Mammary epithelial cell (primary cell): Measurements from ENCODE around the gene TRIO.

Experiments used
- EZH2 ChIP-seq: IDR thresholded peaks from 2 replicates; pipeline ENCODE4 v1.6.1; 2012; ENCODE audit warnings: low read length, inconsistent platforms, borderline replicate concordance
- TF ChIP-seq, protein P1 (sequence below), 2 donors: IDR thresholded peaks in 1 of 2; conservative IDR thresholded peaks in 1 of 2; 2 replicates each; pipeline ENCODE4 v1.5.1; 2011 to 2012; ENCODE audit warnings: inconsistent platforms in 2 of 2, low read length in 2 of 2, mild to moderate bottlenecking in 2 of 2, control low read depth in 1 of 2, low read depth in 1 of 2; ENCODE audit not compliant: insufficient read depth in 1 of 2; ENCODE audit errors: extremely low read depth in 1 of 2

DNA sequence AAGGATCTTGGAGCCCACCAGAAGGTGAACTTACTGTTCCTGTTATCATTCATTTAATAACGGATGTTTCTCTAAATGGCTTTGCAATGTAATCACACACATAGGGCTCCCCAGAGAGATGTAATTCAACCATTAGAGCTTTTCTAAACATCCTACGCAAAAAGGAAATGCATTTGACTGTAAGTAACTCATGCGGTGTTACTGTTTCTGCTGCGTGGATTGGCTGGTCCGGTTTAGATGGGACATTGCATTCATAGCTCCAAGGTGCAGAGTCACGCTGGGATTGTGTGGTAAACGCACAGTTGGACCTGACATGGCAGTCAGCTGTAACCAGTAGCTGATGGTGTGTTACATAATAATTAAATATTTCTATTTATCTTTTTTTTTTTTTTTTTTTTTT is 252.9 kb downstream of the TRIO start:
- TF ChIP-seq, protein P1, sequence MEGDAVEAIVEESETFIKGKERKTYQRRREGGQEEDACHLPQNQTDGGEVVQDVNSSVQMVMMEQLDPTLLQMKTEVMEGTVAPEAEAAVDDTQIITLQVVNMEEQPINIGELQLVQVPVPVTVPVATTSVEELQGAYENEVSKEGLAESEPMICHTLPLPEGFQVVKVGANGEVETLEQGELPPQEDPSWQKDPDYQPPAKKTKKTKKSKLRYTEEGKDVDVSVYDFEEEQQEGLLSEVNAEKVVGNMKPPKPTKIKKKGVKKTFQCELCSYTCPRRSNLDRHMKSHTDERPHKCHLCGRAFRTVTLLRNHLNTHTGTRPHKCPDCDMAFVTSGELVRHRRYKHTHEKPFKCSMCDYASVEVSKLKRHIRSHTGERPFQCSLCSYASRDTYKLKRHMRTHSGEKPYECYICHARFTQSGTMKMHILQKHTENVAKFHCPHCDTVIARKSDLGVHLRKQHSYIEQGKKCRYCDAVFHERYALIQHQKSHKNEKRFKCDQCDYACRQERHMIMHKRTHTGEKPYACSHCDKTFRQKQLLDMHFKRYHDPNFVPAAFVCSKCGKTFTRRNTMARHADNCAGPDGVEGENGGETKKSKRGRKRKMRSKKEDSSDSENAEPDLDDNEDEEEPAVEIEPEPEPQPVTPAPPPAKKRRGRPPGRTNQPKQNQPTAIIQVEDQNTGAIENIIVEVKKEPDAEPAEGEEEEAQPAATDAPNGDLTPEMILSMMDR (conservative IDR thresholded peaks at IDR 0.05 in 1 of 2, IDR thresholded peaks at IDR 0.05 in 1 of 2; ENCODE audit: extremely low read depth in 1 of 2, insufficient read depth in 1 of 2, low read depth in 1 of 2, low read length in 2 of 2) = no peak
- no peak for TF ChIP-seq EZH2
